AG09319 (cell line): Measurements from ENCODE around the gene FANCE.

Experiments used
- DNase-seq: peaks from one replicate; pipeline ENCODE4 v3.0.0-alpha.2; 2010; ENCODE audit warnings: low read depth; ENCODE audit errors: extremely low read depth
- CTCF ChIP-seq: IDR thresholded peaks from 2 replicates; pipeline ENCODE4 v1.5.1; 2011; ENCODE audit warnings: low read depth, mild to moderate bottlenecking, inconsistent platforms, low read length, moderate library complexity

Gene FANCE

GRCh38 chr6:35491558-35492257 is 39.6 kb downstream of the FANCE start:
- no peak for DNase-seq
- no peak for TF ChIP-seq CTCF

GRCh38 chr6:35492258-35492973 is 40.3 kb downstream of the FANCE start:
- no peak for TF ChIP-seq CTCF
- DNase-seq = no peak

GRCh38 chr6:35492974-35493284 is 40.8 kb downstream of the FANCE start:
- no peak for DNase-seq
- no peak for TF ChIP-seq CTCF

- no peak for TF ChIP-seq CTCF
- no peak for DNase-seq
Measured at GRCh38 chr6:35493307-35493983, 41.3 kb downstream of the FANCE start.

GRCh38 chr6:35494161-35494563 is 42.0 kb downstream of the FANCE start:
- no peak for DNase-seq
- TF ChIP-seq CTCF = no peak

- no peak for DNase-seq
- TF ChIP-seq CTCF = no peak
Measured at GRCh38 chr6:35495258-35496035, 43.3 kb downstream of the FANCE start.
